AG04450 (cell line): ENCODE measurements around the gene BSN. TPM values are rescaled to one million over a fixed set of nuclear protein-coding genes. Genes with fewer than 3 reads are reported as not detected.

Experiments used
- CTCF ChIA-PET: fragments of 300-600, 350-600 bp; formaldehyde crosslinking; extraction: SDS; loops from one replicate; lab custom pipeline; 2022; ENCODE audit warnings: antibody characterized with exemption, inconsistent platforms; lab: Charles Lee
- POLR2A ChIA-PET: fragments of 350-600 bp; formaldehyde crosslinking; extraction: SDS; loops from one replicate; lab custom pipeline; 2021; ENCODE audit warnings: antibody characterized with exemption, inconsistent platforms; lab: Yijun Ruan, JAX
- DNase-seq: peaks from one replicate; pipeline ENCODE4 v3.0.0-alpha.2; 2011; ENCODE audit warnings: low read depth, low spot score
- H3K27ac ChIP-seq: one replicate; pipeline ENCODE4 v1.5.1; 2012; ENCODE audit warnings: low read depth, low read length, control low read depth
- H3K27me3 ChIP-seq: one replicate; pipeline ENCODE4 v1.6.0; 2012; ENCODE audit warnings: low read length; ENCODE audit not compliant: control insufficient read depth, insufficient read depth
- H3K4me3 ChIP-seq: 2 replicates; pipeline ENCODE4 v1.5.1; 2011; ENCODE audit warnings: mild to moderate bottlenecking, low read depth, low read length, control low read depth
- H3K9me3 ChIP-seq: 2 replicates; pipeline ENCODE4 v1.5.1; 2012; ENCODE audit warnings: low read length; ENCODE audit not compliant: control insufficient read depth, insufficient read depth
- CTCF ChIP-seq: IDR thresholded peaks from 2 replicates; pipeline ENCODE4 v1.5.1; 2011; ENCODE audit warnings: low read depth, low read length, control low read depth, inconsistent platforms
- polyA plus RNA-seq: library from polyadenylated mRNA; depleted of rRNA; stranded (reverse); fragments of >200 nt; gene quantifications from 2 replicates; pipeline ENCODE4 v1.2.3, GENCODE V29; 2011

The BSN gene
- polyA plus RNA-seq, 1 experiment = not detected

GRCh38 chr3:49658711-49659110, 104.4 kb downstream of the BSN start:
- no peak for TF ChIP-seq CTCF
- no peak for DNase-seq
- Histone ChIP-seq H3K27me3 (peaks cover 19% of the 10 kb centered on the region), H3K9me3 (no peaks in the 10 kb centered on the region; the same call in 1 of the 2 replicates), H3K27ac (no peak overlapping the region), H3K4me3 (no peak overlapping the region)
- ChIA-PET POLR2A (no interaction called here), CTCF (no interaction called here)

GRCh38 chr3:49659756-49660155, 105.5 kb downstream of the BSN start:
- ChIA-PET CTCF (no interaction called here), POLR2A (no interaction called here)
- no peak overlapping the region for H3K4me3 ChIP-seq
- no peak for DNase-seq
- no peak overlapping the region for H3K27ac ChIP-seq
- H3K9me3 ChIP-seq = no peaks in the 10 kb centered on the region; the same call in 1 of the 2 replicates
- peaks cover 22% of the 10 kb centered on the region for H3K27me3 ChIP-seq
- no peak for TF ChIP-seq CTCF

GRCh38 chr3:49661281-49661680, 107.0 kb downstream of the BSN start:
- Histone ChIP-seq H3K9me3 (no peaks in the 10 kb centered on the region; the same call in 1 of the 2 replicates), H3K4me3 (no peak overlapping the region), H3K27me3 (peaks cover 23% of the 10 kb centered on the region), H3K27ac (no peak overlapping the region)
- CTCF ChIA-PET = no interaction called here
- POLR2A ChIA-PET = no interaction called here
- TF ChIP-seq CTCF = no peak
- no peak for DNase-seq

GRCh38 chr3:49662021-49662420, 107.7 kb downstream of the BSN start:
- ChIA-PET CTCF (no interaction called here), POLR2A (no interaction called here)
- no peaks in the 10 kb centered on the region; the same call in 1 of the 2 replicates for H3K9me3 ChIP-seq
- H3K27me3 ChIP-seq = peaks cover 21% of the 10 kb centered on the region
- DNase-seq = no peak
- TF ChIP-seq CTCF = no peak
- no peak overlapping the region for H3K4me3 ChIP-seq
- H3K27ac ChIP-seq = no peak overlapping the region

GRCh38 chr3:49662720-49663413, 108.6 kb downstream of the BSN start:
- H3K4me3 ChIP-seq = no peak overlapping the region
- H3K9me3 ChIP-seq = no peaks in the 10 kb centered on the region; the same call in 1 of the 2 replicates
- DNase-seq = no peak
- TF ChIP-seq CTCF = no peak
- peaks cover 20% of the 10 kb centered on the region for H3K27me3 ChIP-seq
- ChIA-PET CTCF (interaction anchor here (0.7 kb wide), 1 partner anchor 123 kb away, joined by 3 read pairs; no protein-coding TSS in a partner anchor), POLR2A (no interaction called here)
- H3K27ac ChIP-seq = no peak overlapping the region
